NCI-H524 treated with DMSO at 0.1 percent for 48 hours (cell line): ENCODE data around the gene IFTAP.

Experiments used
- DNase-seq: peaks from one replicate; lab custom pipeline; 2025; lab: John Stamatoyannopoulos, UW

Gene IFTAP

GRCh38 chr11:36598051-36598450 is 3.7 kb downstream of the IFTAP start, which contains the start of gene RAG2:
Gene RAG2, minus strand, starts transcription at chr11:36598236. Its CDS starts 4,068 bp downstream, at chr11:36594168.
- DNase-seq: no peak

GRCh38 chr11:36600180-36600579 is 5.9 kb downstream of the IFTAP start:
- no peak for DNase-seq

GRCh38 chr11:36601155-36601554 is 6.9 kb downstream of the IFTAP start:
- no peak for DNase-seq

GRCh38 chr11:36602135-36602534 is 7.8 kb downstream of the IFTAP start:
- no peak for DNase-seq

GRCh38 chr11:36605221-36606216 is 11.2 kb downstream of the IFTAP start:
- DNase-seq: no peak

- DNase-seq: no peak
Measured at GRCh38 chr11:36608491-36609199, 14.3 kb downstream of the IFTAP start.

- no peak for DNase-seq
Measured at GRCh38 chr11:36609383-36609782, 15.1 kb downstream of the IFTAP start.

- no peak for DNase-seq
Measured at GRCh38 chr11:36615826-36616225, 21.5 kb downstream of the IFTAP start.

GRCh38 chr11:36617543-36618362 is 23.5 kb downstream of the IFTAP start:
- no peak for DNase-seq

GRCh38 chr11:36618363-36619047 is 24.2 kb downstream of the IFTAP start:
- no peak for DNase-seq

GRCh38 chr11:36619502-36619901 is 25.2 kb downstream of the IFTAP start:
- no peak for DNase-seq

GRCh38 chr11:36620246-36620645 is 25.9 kb downstream of the IFTAP start:
- DNase-seq: no peak

- no peak for DNase-seq
Measured at GRCh38 chr11:36622431-36623136, 28.3 kb downstream of the IFTAP start.

GRCh38 chr11:36623494-36623893 is 29.2 kb downstream of the IFTAP start:
- DNase-seq: no peak

- DNase-seq: no peak
Measured at GRCh38 chr11:36627006-36627405, 32.7 kb downstream of the IFTAP start.

- DNase-seq: no peak
Measured at GRCh38 chr11:36627471-36627870, 33.2 kb downstream of the IFTAP start.

GRCh38 chr11:36628141-36628540 is 33.8 kb downstream of the IFTAP start:
- no peak for DNase-seq

GRCh38 chr11:36628765-36629244 is 34.5 kb downstream of the IFTAP start:
- DNase-seq: no peak

GRCh38 chr11:36631774-36632173 is 37.5 kb downstream of the IFTAP start:
- DNase-seq: no peak

- DNase-seq: no peak
Measured at GRCh38 chr11:36635066-36635862, 41.0 kb downstream of the IFTAP start.
